Left colon (tissue), 2 donors: ENCODE data around the gene POLG. TPM values are rescaled to one million over a fixed set of nuclear protein-coding genes. Genes with fewer than 3 reads are reported as not detected.

Experiments
- ATAC-seq: fragments of 200-7000 bp; cut with Tn5 transposase; one replicate; pipeline ENCODE4 v1.9.1; 2020; ENCODE audit warnings: mild to moderate bottlenecking, moderate library complexity
- DNase-seq, 2 donors: peaks; one replicate each; pipeline ENCODE4 v3.0.0-alpha.2; 2020
- intact Hi-C, 2 donors: fragments of 100-400 bp; cut with DNase I in 1 of 2; cut with micrococcal nuclease in 1 of 2; formaldehyde crosslinking; loops; one replicate each; pipeline versions ENCODE4 v1.11.2 to v1.14.0; 2022; cut with DNase I, micrococcal nuclease
- total RNA-seq, 2 donors: library from RNA; stranded (reverse); fragmentation: NEBNext Ultra II Directional; extraction: Animal tissue kit (Norgen Biotek cat#: 25700); gene quantifications; one replicate each; pipeline ENCODE4 v1.2.1, GENCODE V29; 2021
- donor health status: DM: no; HTN: no; CAD: no.
- donor health status: DM: yes; HTN: yes; CAD: no.

POLG gene
- total RNA-seq, 2 donors from 2014 or later: 70.3 to 71.0 TPM

- ATAC-seq (no peak), DNase-seq (no peak)
- intact Hi-C loops: no loop called here
Measured at GRCh38 chr15:89330881-89331595, 3.6 kb downstream of the POLG start.

GRCh38 chr15:89330119-89330518 lies 4.5 kb downstream of the POLG start:
- intact Hi-C loops: no loop called here
- peak; percentile 51 for ATAC-seq
- DNase-seq: peak; percentile 69 to 74

- no peak for ATAC-seq
- no peak for DNase-seq
- intact Hi-C loops: no loop called here
Measured at GRCh38 chr15:89329329-89330084, 5.1 kb downstream of the POLG start.

- DNase-seq: no peak
- intact Hi-C loops: no loop called here
- ATAC-seq: no peak
Measured at GRCh38 chr15:89328398-89329254, 6.0 kb downstream of the POLG start.

- peak; percentile 41 to 46 for DNase-seq
- intact Hi-C loops: no loop called here
Measured at GRCh38 chr15:89327113-89327512, 7.5 kb downstream of the POLG start.

GRCh38 chr15:89326316-89326715 lies 8.3 kb downstream of the POLG start:
- ATAC-seq: no peak
- intact Hi-C loops: no loop called here

More at GRCh38 chr15:89327113-89327512, 7.5 kb downstream of the POLG start:
- peak; percentile 34 for ATAC-seq

GRCh38 chr15:89325039-89325803 lies 9.4 kb downstream of the POLG start:
- DNase-seq (no peak), ATAC-seq (no peak)
- intact Hi-C loops: no loop called here

More at GRCh38 chr15:89326316-89326715, 8.3 kb downstream of the POLG start:
- no peak for DNase-seq

- ATAC-seq (no peak), DNase-seq (no peak)
- intact Hi-C loops: no loop called here
Measured at GRCh38 chr15:89323825-89324224, 10.8 kb downstream of the POLG start.

GRCh38 chr15:89322822-89323221 lies 11.8 kb downstream of the POLG start:
- ATAC-seq (no peak), DNase-seq (no peak)
- intact Hi-C loops: no loop called here

GRCh38 chr15:89321521-89322410 lies 12.9 kb downstream of the POLG start:
- ATAC-seq: peak; percentile 52

GRCh38 chr15:89320200-89320599 lies 14.4 kb downstream of the POLG start:
- no peak for ATAC-seq
- intact Hi-C loops: no loop called here

More at GRCh38 chr15:89321521-89322410, 12.9 kb downstream of the POLG start:
- intact Hi-C loops: no loop called here
- peak in 1 of 2 donors; percentile 37 for DNase-seq

GRCh38 chr15:89319678-89320077 lies 14.9 kb downstream of the POLG start:
- DNase-seq (no peak), ATAC-seq (no peak)
- intact Hi-C loops: no loop called here

More at GRCh38 chr15:89320200-89320599, 14.4 kb downstream of the POLG start:
- no peak for DNase-seq

- intact Hi-C loops: no loop called here
- no peak for ATAC-seq
- no peak for DNase-seq
Measured at GRCh38 chr15:89317186-89317720, 17.4 kb downstream of the POLG start.

- intact Hi-C loops: no loop called here
- DNase-seq (no peak), ATAC-seq (no peak)
Measured at GRCh38 chr15:89316504-89316903, 18.1 kb downstream of the POLG start.

- intact Hi-C loops: no loop called here
- ATAC-seq (no peak), DNase-seq (no peak)
Measured at GRCh38 chr15:89315375-89315929, 19.2 kb downstream of the POLG start.

GRCh38 chr15:89309993-89310392 lies 24.6 kb downstream of the POLG start:
- no peak for DNase-seq
- peak; percentile 36 for ATAC-seq
- intact Hi-C loops: loop anchor here in 1 of 2 donors (10.0 kb wide), 1 partner anchor 105 kb away; no protein-coding TSS in a partner anchor

GRCh38 chr15:89308236-89308635 lies 26.4 kb downstream of the POLG start:
- DNase-seq: no peak
- intact Hi-C loops: loop anchor here in 1 of 2 donors (10.0 kb wide), 1 partner anchor 103 kb away; no protein-coding TSS in a partner anchor
- no peak for ATAC-seq
